GM13977 (cell line): ENCODE data around the gene NXPH3.
"Not testable (repeated sequence)": the region's sequence is repeated elsewhere in the genome, so short reads cannot be mapped to it uniquely, and the experiment has no call there.

ENCODE experiments used
- DNase-seq: peaks from one replicate; pipeline ENCODE4 v3.0.0; 2012; ENCODE audit warnings: low spot score
- in situ Hi-C: fragments of 300-500 bp; cut with MboI; formaldehyde crosslinking; loops from one replicate; pipeline ENCODE4 v1.12.0; 2022; ENCODE audit warnings: low sequenced_read_pairs, low pct_unique_long_range_greater_than_20kb, mixed read lengths, inconsistent platforms; ENCODE audit not compliant: unreplicated experiment
- TF ChIP-seq, protein P1 (sequence below): IDR thresholded peaks from 2 replicates; pipeline ENCODE4 v1.5.1; 2012; ENCODE audit warnings: mild to moderate bottlenecking, control low read depth; ENCODE audit not compliant: insufficient read depth; ENCODE audit errors: extremely low read depth, missing control alignments

NXPH3 gene

DNA sequence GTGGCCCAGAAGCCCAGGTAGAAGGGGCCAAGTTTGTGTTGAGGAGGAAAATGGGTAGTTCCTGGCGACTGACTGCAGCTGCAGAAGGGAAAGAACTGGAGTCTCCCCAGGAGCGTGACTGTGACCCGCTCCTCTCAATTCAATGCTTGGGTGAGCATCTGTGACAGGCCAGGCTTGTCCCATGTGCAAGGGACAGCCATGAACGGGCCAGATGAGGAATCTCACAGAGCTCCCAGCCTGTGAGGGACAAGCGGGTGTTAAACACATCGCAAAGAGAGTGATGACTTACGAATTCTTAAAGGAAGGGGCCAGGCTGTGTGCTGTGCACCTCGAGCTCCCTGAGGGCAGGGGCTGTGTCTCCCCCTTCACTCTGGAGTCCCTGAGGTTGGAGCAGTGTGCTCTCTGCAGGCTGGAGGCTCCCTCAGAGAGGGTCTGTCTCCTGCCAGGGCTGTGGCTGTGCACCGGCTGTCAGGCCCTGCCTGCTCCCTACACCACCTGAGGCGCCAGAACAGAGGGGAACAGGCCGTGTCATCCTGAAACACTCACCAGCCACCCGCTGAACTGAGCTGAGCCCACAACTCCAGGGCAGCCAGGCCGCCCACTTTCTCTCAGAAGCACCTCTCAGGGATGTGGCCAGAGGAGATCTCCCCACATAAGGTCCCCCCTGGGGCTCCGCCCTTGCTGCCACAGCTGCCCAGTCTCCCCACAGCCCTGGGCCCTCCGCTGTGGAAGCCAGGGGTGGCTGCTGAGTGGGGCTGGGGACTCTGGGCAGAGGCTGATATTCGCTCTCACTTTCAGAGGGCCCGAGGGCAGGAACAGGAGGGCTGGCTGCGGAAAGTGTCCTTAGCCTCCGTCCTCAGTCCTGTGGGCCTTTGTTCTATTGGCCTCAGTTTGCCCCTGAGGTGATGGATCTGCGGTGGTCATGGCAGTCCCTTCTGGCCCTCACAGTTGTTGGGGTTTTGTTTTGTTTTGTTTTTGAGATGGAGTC lies 25.7 kb upstream of the NXPH3 start:
- in situ Hi-C loops: loop anchor here (10.0 to 25.0 kb wide), 3 partner anchors 115 to 437 kb away; partner anchors contain the start of genes DLX3 and TAC4
- TF ChIP-seq, protein P1, sequence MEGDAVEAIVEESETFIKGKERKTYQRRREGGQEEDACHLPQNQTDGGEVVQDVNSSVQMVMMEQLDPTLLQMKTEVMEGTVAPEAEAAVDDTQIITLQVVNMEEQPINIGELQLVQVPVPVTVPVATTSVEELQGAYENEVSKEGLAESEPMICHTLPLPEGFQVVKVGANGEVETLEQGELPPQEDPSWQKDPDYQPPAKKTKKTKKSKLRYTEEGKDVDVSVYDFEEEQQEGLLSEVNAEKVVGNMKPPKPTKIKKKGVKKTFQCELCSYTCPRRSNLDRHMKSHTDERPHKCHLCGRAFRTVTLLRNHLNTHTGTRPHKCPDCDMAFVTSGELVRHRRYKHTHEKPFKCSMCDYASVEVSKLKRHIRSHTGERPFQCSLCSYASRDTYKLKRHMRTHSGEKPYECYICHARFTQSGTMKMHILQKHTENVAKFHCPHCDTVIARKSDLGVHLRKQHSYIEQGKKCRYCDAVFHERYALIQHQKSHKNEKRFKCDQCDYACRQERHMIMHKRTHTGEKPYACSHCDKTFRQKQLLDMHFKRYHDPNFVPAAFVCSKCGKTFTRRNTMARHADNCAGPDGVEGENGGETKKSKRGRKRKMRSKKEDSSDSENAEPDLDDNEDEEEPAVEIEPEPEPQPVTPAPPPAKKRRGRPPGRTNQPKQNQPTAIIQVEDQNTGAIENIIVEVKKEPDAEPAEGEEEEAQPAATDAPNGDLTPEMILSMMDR: no peak
- peak; percentile 14 for DNase-seq

DNA sequence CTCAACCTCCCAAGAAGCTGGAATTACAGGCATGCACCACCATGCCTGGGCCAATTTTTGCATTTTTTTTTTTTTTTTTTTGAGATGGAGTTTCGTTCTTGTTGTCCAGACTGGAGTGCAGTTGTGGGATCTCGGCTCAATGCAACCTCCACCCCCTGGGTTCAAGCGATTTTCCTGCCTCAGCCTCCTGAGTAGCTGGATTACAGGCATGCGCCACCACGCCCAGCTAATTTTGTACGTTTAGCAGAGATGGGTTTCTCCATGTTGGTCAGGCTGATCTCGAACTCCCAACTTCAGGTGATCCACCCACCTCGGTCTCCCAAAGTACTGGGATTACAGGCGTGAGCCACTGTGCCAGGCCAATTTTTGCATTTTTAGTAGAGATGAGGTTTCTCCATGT lies 24.9 kb upstream of the NXPH3 start:
- not testable (repeated sequence) for DNase-seq
- in situ Hi-C loops: loop anchor here (10.0 to 25.0 kb wide), 3 partner anchors 116 to 437 kb away; partner anchors contain the start of genes DLX3 and TAC4

DNA sequence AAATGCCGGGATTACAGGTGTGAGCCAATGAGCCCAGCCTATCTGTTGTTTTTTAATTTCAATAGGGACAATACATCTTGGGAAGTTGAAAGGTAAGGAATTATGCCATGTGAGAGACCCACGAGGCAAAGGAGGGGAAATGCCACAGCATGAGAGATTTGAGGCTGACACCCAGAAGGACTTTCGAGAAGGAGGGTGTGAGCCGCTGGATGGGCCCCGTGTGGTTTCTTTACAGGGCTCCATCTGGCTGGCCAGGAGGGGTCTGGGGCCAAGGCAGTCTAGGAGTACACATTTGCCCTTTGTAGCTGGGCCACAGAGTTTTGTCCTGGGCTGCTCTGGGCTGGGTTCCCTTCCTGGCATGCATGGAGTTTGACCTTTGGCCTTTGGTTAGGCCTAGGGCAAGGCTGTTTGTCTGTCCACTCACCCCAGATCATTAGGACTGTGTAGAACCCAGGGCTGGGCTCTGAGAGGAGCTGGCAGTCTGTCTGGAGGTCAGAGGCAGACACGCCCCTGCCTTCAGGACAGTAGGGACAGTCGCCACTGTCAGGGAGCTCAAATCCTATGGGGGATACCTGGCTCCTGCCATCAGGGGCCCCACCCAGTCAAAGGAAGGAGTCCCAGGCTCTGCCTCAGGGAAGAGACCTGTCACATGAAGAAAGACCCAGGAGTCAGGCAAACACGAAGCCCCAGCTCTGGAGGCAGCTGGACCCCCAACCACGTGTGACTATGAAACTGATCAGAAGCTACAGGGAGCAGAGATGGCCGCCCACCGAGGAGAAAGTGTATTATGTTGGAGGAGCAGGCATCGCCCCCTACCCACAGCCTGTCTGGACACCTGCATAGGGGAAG lies 24.2 kb upstream of the NXPH3 start:
- TF ChIP-seq, protein P1: no peak
- in situ Hi-C loops: loop anchor here (10.0 to 25.0 kb wide), 3 partner anchors 117 to 436 kb away; partner anchors contain the start of genes DLX3 and TAC4
- peak; percentile 8 for DNase-seq

DNA sequence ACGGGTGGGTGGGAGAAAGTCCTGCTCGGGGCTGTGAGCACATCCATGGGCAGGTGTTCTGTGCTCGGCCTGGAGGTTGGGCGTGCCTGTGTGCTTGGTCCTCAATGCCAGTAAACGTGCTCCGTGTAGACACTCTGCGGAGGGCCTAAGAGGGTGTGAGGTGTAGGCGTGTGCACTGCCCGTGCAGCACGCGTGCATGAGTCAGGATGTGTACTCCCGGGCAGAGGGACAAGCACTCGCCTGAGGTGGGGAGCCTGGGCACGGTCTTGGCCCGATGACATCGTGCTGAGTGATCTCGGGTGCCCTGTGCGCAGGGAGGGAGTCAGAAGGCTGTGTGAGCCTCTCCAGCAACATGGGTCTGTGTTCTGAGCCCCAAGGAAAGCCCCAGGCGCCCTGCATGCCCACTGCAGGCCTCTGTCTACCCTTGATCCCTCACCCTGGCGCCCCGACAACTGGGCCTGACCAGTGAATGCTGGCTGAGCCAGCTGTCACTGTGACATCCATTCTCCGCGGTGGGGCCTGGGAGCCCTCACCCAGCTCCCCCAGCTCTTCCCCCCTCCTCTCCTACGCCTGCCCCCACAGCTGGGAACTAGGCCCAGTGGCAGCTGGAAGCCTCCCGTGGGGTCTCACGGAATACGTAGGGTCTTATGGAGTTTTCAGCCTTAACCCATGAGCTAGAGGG lies 23.5 kb upstream of the NXPH3 start:
- DNase-seq: peak; percentile 9
- in situ Hi-C loops: loop anchor here (10.0 to 25.0 kb wide), 3 partner anchors 117 to 435 kb away; partner anchors contain the start of genes DLX3 and TAC4
- TF ChIP-seq, protein P1: no peak

DNA sequence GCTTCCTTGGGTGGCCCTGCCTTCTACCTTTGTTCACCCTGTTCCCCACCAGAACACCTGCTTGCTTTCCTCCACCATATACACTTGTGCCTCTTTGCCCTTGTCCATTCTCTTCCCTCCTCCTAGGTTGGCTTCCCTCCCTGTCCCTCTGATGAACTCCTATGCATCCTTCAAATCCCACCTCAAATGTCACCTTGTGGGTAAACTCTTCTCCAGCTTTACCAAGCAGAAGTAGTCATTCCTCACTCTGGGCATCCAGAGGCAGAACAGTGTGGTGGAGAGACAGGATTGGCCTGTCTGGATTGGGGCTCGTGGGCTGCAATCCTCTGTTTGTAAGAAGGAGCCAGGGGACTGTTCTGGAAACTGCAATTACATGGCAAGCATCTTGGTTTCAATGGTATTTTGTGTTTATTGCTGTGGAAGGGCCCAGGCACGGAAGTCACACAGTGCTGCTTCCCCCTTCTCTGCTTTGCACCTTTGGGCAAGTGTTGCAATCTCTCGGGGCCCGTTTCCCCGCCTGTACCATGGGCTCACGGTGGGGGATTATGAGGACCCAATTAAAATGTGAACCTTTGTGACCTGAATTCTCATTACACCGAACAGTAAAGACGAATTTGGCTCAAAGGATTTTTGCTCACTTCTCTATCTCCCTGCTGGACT lies 21.9 kb upstream of the NXPH3 start:
- peak; percentile 11 for DNase-seq
- in situ Hi-C loops: loop anchor here (10.0 to 25.0 kb wide), 3 partner anchors 119 to 433 kb away; partner anchors contain the start of genes DLX3 and TAC4
- TF ChIP-seq, protein P1: no peak
